Iris pigment epithelial cell (primary cell): ENCODE data around the gene SPATA24.
"Not testable (repeated sequence)": the region's sequence is repeated elsewhere in the genome, so short reads cannot be mapped to it uniquely, and the experiment has no call there.

Source experiments
- DNase-seq: peaks from one replicate; pipeline ENCODE4 v3.0.0-alpha.2; 2011; ENCODE audit warnings: low read depth

The SPATA24 gene

DNA sequence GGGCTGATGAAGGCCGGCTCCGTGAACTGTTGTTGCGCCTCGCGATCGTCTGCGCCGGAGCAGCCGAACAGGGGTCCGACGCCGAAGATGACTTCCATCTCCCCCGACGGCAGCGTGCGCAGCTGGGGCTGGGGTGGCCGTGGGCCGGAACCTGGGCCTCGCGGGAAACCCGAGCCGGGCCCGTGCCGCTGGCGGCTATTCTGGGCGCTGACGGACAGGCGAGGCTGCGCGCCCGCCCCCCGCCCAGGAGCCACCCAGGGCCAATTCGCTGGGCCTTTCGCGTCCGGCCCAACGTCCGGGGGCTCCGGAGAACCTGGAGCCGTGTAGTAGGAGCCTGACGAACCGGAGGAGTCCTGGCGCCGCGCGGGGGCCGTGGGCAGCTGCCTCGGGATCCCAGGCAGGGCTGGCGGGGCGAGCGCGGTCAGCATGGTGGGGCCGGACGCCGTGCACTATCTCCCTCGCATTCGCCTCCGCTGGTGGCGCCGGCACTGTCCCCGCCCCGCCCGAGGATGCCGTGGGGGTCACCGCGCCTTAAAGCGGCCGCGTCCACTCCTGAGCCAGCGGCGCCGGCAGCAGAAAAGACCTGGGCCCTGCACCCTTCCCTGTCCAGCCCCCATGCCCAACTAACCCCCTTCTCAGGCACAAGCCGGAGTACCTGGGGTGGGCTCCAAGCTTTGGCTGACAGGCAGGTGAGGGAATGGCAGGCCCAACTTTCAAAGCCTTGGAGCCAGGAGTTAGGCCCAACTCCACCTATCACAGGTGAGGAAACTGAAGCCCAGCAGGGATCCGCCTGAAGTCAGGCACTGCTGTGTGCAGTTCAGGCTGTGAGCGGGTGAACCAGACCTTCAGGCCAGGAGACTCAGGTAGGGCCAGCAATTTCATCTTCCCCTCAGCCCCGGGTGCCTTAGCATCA, 9.0 kb downstream of the SPATA24 start, which contains the start of gene PROB1:
TSS of gene PROB1 (minus strand) at position 451 of the 913 bp plus-strand sequence. CDS start at position 428, 23 bp downstream.
- DNase-seq, result no peak

DNA sequence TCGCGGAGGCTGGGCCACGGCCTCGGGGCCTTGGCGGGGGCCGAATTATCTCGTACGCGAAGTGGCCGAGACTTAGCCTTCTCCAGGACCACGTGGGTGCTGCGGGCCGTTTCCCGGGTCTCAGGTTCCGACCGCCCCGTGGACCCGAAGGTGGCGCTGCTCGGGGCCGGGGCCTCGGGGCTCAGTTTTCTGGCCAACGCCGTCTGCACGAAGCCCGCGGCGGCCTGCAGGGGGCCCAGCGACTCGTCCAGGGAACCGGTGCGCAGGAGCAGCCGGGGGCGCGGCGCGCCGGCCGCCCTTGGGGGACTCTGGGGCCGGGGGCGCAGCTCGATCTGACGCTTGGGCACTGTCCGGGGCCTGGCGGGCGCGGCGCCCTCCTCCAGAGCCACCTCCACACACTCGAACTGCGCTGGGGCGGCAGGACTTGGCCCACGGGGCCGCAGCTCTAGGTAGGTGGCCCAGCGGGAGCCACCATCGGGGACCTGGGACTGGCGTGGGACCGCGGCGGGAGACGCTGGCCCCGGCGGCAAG, 9.7 kb downstream of the SPATA24 start:
- peak; percentile 66 for DNase-seq

DNA sequence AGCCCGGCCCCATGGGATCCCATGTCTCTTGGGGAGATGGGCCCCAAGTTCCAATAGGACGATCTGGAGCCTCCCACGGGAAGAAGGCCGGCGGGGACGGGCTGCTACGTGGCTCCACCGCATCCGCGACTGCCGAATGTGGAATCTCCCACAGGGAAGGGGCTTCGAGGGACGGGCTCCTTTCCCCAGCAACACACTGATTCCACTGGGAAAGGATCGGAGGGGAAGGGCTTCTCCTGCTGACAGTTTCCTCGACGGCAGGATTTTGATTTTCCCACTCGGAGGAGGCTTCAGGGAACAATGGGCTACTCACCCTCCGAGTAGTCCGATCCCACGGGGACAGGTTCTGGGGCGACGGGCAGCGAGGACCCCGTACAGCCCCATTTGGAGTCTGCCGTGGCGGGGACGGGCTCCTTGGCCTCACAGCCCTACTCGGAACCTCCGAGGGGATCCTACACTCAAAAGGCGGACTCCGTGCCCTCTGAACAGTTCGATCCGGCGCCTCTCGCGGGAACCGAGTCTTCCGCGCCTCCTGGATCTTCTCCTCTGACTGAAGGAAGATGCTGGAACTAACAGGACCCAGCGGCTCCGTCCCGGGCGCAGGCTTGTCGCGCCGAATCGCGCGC, 10.3 kb downstream of the SPATA24 start:
- peak; percentile 35 for DNase-seq

DNA sequence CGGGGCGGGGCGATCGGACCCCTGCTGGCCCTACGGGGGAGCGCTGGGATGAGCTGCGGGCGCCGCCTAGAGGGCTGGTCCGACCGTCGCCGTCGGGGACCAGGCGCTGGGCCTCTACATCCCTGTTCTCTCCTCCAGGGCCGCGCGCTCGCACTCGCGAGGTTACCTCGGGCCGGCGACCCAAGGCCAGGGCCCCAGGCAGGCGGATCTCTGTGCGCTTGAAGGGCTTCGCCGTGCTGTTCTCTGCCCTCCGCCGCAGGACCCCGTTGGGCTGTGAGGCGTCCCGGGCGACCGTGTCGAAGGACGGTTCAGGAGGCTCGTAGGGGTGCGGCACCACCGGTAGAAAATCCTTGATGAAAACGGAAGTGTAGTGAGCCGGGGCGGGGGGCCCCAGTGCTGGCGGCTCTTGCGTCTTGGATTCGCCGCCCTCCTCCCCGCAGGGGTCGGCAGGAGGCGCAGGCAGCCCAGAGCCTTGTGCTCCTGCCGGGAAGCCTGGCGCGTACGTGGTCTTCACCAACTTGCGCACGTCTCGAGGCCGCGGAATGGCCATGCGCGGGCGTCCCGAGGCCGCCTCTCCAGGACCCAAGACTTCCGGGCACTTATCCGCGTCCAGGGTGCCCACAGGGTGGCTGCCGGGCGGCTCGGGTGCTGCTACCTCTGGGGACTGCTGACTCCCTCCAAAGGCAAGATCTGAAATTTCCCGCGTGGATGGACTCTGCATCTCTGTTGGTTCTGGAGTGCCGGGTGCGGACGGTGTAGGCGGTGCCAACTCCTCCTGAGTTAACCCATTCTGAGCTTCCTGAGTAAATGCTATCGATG, 11.0 kb downstream of the SPATA24 start:
- peak; percentile 78 for DNase-seq

DNA sequence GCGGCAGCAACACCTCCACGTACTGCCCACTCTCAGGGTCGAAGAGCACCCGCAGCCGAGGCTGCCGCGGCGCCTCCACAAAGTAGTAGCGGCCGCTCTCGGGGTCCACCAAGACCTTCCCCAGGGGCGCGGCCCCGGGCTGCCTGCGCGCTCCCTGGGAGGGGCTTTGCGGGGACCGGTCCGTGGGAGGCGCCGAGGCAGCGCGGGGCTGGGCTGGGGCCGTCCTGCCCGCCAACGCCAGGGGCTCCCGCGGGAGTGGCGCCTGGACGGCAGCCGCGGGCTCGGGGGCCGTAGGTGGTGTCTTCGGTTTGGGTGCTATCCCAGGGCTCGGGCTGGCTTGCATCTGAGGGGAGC, 11.6 kb downstream of the SPATA24 start:
- no peak for DNase-seq

DNA sequence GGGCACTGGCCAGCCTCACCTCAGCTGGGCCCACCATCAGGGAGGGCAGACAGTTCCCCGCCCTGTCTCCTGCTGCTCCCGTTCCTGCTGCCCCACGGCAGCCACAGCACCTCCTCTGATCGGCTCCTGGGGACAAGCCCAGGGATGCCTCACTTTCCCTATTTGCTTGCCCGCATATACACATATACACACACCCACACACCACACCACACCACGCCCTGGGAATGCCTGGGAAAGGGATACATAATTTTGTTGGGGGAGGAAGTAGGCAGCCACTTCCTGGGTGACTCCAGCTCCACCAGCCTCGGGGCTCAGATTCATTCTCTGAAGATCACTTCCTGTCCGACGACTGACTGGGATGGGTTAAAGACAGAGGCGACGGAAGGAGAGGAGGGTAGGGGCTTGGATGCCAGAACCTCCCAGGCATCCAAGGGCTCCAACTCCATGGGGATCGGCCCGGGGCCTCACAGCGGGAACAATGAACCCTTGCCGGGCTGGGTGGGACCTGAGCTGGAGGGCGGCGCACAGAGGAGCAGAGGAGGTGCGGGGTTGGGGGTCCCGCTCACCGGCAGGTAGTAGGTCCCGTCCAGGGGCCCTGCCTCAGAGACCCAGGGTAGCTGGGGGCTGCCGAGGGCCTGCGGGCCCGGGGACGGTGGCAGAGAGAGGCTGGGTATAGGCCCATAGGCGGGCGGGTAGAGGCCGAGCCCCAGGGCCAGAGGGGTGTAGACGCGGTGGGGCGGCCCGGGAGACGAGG, 12.1 kb downstream of the SPATA24 start:
- DNase-seq, result no peak

DNA sequence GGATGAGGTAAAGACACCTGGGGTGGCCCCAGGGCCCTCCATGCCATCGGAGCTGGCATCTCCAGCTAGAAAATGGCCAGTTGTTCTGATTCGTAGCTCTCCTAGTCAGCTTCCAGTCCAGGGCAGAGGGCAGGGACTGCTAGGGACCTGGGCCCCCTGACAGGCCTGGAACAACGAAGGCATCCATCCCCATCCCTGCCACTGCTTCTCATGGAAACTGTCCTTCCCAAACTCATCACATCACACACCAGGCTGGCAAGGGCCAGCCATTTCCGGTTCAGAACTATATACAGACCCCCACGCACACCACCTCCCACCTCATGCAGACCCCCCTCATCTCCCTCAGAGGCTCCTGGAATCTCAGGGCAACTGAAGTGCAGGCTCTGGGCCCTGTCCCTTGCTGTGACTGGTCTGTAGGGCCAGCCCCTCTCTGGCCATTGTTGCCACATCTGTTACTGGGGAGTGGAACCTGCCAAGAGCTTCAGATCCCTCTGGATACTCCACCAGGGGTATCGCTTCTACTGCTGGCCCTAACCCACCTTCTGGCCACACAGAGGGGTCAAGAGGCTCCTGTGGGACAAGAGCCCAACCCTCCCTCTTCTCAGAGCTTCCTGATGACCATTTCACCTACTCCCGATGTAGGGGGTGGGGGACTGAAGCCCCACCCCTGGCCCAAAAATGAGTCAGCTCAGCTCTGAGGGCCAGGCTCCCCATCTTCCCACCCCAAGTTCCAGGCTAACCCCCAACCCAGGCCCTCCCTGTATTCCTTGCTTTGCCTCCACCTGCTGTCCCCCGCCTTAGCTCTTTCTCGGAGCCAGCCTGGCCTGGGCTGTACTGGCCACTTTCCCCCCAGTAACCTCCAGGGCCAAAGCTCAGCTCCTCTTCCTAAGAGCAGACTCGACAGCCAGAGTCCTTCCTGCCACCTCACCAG, 13.0 kb downstream of the SPATA24 start:
- DNase-seq, result no peak

DNA sequence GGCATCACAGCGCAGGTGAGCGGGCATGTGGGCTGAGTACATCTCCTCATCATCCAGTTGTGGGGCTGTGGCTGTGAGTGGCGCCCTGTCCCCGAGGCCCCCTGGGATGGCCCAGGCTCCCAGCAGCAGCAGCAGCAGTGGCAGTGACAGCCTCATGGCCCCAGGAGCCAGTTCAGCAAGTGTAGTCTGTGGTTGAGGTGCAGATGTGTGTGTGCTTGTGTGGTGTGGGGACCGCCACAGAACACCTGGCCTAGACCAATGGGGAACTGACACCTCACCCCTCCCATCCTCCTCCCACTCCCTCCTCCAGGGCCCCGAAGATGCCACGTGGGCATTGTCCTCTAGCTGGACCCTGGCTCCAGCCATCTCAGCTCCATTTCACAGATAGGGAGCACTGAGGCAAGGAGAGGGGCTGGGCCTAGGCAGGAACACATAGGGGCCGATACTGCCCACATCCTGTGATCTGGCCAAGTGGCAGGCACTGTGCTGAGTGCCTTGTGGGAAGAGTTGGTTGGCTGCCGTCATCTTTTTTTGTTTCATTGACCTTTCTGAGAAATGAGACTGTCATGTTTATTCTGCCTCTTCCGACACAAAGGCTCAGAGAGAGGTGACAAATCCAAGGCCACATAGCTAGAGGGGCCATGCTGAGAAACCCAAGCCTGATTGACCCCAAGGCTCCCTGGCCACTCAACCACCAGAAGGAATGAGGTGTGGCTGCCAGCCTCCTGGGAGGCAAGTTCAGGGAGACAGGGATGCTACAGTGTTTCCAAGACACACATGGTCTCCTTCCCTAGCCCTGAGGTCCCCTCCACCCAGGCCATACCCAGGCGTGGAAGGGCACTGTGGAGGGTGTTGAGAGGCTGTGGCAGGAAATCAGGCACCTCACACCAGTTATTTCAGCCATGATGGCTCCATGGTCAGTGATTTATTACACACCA, 13.9 kb downstream of the SPATA24 start, which contains the start of gene MZB1:
TSS of gene MZB1 (minus strand) at position 213 of the 938 bp plus-strand sequence. CDS start at position 156, 57 bp downstream.
- DNase-seq, result no peak

DNA sequence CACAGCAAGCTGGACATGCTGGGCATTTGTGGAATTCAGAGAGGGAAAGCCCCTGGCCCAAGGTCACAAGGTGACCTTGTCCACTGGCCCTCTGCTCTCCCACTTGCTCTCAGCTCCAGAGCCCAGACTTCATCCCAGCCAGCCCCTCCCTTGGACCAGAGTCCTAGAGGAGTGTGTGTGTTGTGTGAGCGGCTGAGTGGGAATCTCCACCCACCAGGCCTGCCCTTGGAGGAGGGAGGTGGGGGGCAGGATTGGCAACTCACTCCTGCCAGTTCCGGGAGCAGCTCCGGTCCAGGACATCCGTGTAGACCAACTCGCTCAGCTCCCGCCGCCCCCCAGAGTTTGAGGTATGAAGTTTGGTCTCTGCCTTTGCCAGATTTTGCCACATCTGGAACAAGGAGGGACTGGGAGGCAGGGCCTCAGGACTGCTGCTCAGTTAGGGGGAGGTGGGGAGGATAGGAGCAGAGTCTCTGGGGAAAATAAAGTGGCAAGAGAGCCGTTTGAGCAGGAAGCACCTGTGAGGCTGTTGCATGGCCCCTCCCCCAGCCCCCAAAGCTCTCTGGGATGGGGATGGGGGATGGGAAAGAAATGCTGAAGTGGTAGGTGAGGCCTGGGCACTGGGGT, 15.6 kb downstream of the SPATA24 start:
- DNase-seq, result no peak

DNA sequence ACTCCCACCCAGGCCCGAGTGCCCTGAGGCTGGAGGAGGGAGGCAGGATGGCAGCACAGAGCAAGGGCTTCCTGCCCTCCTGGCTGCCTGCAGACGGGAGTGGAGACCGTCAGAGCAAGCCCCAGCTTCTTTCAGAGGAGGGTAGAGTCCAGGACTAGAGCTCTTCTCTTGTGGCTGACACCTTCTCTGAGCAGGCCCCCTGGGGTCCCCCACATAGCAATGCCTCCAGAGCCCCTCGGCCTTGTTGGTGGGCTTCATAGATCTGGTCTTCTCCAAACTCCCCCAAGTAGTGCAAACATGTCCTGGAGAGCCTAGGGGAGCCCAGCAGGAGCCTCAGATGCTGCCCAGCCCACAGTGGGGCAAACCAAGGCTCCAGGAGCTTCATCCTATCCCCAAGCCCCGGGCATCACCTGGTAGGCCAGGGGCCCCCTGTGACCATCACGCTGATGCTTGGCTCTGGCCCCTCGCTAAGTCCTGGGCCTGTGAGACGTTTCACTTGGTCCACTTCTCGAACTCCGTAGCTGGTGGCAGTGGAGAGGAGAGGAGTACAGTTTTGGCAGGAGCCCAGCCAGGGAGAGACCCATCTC, 16.2 kb downstream of the SPATA24 start:
- no peak for DNase-seq

DNA sequence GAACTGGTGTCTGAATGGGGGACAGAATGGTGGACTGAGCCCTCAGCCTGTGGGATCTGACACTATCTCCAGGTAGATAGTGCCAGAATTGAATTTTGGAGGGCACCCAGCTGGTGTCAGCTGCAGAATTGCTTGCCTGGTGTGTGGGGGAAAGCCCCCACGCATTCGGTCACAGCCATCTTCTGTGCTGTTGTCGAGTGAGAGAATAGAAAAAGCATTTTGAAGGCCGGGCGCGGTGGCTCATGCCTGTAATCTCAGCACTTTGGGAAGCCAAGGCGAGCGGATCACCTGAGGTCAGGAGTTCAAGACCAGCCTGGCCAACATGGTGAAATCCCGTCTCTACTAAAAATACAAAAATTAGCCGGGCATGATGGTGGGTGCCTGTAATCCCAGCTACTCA, 16.9 kb downstream of the SPATA24 start:
- DNase-seq, result not testable (repeated sequence)

DNA sequence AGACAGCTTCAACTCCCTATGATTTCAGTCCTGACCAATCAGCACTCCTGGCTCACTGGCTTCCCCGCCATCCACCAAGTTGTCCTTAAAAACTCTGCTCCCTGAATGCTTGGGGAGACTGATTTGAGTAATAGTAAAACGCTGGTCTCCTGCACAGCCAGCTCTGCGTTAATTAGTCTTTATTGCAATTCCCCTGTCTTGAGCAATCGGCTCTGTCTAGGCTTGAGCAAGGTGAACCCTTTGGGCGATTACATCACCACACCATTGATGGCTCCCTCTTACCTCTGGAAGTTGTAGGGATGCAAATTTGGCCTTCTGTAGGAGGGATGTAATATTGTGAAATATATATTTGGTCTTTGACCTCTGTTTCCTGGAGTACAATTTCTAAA, 17.8 kb downstream of the SPATA24 start:
- no peak for DNase-seq

DNA sequence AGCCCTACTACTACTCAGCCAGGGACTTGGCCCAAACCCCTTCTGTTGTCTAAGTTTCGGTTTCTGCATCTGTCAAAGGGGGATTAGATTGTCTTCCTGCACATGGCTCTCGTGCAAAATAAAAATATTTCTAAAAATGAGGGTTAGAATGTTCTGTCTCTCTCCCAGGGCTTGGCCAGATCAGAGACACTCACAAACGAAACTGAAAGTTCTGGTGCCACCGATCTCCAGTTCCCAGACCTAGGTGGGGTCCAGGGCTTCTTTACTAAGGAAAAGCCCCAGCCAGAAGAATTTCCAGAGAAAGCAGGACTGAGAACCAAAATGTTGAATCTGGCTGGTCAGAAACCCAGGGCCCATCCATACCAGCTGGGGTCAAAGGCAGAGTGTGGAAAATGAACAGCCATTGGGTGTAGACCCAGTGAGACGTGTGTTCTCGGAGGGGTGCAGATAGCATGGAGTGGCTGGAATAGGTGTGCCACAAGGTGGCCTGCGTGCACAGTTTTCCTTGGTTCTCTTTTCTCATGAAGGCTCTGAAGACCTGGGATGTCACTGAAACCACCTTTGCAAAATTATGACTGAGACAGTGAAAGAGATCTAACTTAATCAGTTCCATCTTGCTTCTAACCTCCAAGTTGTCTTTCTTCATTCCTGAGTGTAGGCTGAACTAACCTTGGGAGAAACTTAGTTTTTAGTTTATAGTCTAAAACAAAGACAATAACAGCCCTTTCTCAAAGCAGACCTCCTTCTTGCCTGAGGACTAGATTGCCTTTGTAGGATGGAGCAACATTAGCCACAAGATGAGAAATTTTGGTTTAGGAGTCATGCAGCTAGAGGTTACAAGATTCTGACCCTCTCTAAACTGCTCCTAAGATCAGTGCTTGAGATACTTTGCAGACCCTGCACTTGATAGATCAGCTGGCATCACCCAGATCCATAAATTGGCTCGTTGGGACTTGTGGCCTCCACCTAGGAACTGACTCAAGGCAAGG, 18.5 kb downstream of the SPATA24 start:
- DNase-seq, result no peak

DNA sequence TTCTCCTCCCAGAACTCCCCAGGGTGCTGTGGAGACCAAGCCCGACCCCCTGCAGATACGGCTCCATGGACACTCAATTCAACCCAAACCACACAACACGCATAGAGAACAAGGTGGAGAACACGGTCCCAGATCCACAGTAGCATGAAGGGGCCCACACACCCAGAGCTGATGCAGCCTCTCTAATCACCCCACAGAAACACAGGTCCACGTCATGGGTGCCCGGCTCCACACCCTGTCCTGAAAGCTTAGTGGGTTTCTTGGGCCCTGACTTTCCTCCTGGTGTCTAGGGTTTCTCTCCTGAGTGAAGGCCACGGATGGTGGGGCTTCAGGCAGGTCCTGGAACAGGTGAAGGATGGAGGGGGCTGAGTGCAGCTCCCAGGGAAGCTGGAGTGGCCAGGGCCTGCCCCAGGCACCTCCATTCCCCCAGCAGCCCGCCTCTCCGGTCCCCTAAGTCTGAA, 19.3 kb downstream of the SPATA24 start:
- no peak for DNase-seq

DNA sequence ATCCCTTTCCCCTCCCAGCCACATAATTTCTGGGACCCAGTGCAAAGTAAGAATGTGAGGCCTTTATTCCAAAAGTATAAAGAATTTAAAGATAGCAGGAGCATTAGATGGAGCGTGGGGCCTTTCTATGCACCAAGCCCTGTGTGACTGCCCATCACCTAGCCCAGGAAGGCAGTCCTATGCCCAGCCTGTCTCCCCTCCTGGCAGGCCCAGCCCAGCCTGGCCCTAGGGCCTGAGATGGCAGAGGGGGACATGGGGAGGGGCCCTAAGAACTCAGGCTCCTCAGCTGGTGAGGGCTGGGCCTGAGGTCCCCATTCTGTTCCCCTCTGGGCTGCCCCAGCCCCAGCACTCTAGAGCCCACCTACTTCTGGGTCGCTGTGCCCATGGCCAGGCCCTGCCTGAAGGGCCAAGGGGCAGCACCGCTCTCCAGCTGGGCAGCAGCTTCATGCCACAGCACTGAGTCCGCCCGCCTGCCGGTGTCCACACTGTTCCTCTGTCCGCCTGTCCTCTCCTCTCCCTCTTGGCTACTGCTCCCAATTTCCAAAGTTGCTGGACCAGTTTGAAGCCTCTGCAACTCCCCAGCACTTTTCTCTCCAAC, 19.8 kb downstream of the SPATA24 start:
- DNase-seq, result no peak

DNA sequence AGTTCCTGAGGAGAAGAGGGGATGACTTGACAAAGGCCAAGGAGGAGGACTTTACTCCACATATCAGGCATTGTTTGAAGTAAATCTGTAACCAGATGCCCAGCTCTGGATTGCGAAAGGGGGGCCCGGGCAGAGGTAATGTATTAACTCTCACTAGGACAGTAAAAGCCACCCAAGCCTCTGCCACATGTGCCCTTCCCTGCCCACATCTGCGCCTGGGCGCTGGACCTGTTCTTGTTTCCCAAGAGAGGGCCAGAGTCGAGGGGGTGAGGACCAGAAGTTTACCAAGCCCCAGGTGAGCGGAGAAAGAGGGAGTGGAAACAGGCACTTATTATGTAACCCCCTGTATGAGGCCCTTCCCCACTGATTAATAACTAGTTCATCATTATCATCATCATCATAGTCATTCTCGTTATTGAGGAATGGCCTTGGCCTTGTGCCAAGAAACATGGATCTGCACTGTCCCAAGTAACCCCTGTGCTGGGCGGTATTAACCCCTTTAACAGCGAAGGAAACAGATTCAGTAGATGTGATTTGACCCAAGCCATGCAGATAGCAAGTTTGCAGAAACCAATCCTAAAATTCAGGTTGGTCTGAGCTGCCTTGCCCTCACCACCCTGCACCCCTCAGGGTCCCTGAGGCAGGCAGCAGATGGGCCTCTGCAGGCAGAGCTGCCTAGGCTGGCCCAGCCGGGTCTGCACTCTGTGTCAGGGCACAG, 20.5 kb downstream of the SPATA24 start, which contains the start of gene SLC23A1:
TSS of gene SLC23A1 (minus strand) at position 23 of the 718 bp plus-strand sequence. CDS start 44 bp downstream, outside the sequence.
- DNase-seq, result no peak
